CD14-positive monocyte (primary cell): ENCODE data around the gene PDZD7. TPM values are rescaled to one million over a fixed set of nuclear protein-coding genes. Genes with fewer than 3 reads are reported as not detected.
A peak's percentile ranks its signal among the peaks of the same experiment; 100 is the strongest.

Experiments
- DNase-seq, 3 donors: peaks; one replicate each; pipeline ENCODE4 v3.0.0-alpha.2; 2011 to 2022
- H2AFZ ChIP-seq: 2 replicates; pipeline ENCODE4 v1.6.0; 2012; ENCODE audit warnings: mild to moderate bottlenecking, low read depth, low read length, inconsistent platforms; ENCODE audit not compliant: insufficient read depth, poor library complexity, severe bottlenecking
- H3K27ac ChIP-seq, 2 donors: 1 replicate in 1 of 2; 2 replicates in 1 of 2; pipeline ENCODE4 v1.5.1; 2012 to 2013; ENCODE audit warnings: low read length in 2 of 2, control low read depth in 1 of 2, inconsistent platforms in 1 of 2, low read depth in 1 of 2, mild to moderate bottlenecking in 1 of 2
- H3K27me3 ChIP-seq, 2 donors: one replicate each; pipeline versions ENCODE4 v1.6.0 to v1.6.1; 2011 to 2013; ENCODE audit warnings: low read length in 2 of 2; ENCODE audit not compliant: control insufficient read depth in 2 of 2, insufficient read depth in 2 of 2
- H3K36me3 ChIP-seq, 2 donors: replicated peaks in 1 of 2; 1 replicate in 1 of 2; 2 replicates in 1 of 2; pipeline versions ENCODE4 v1.5.1 to v1.6.1; 2012 to 2013; ENCODE audit warnings: low read length in 2 of 2, control low read depth in 1 of 2, inconsistent platforms in 1 of 2, mild to moderate bottlenecking in 1 of 2; ENCODE audit not compliant: insufficient read depth in 2 of 2, control insufficient read depth in 1 of 2
- H3K4me1 ChIP-seq, 2 donors: 1 replicate in 1 of 2; 2 replicates in 1 of 2; pipeline versions ENCODE4 v1.5.1 to v1.6.1; 2012 to 2013; ENCODE audit warnings: low read length in 2 of 2, control low read depth in 1 of 2, inconsistent platforms in 1 of 2, mild to moderate bottlenecking in 1 of 2, moderate library complexity in 1 of 2; ENCODE audit not compliant: insufficient read depth in 2 of 2, control insufficient read depth in 1 of 2
- H3K4me2 ChIP-seq: replicated peaks from 2 replicates; pipeline ENCODE3; 2012; ENCODE audit warnings: low read length, moderate library complexity, mild to moderate bottlenecking; ENCODE audit not compliant: poor library complexity, severe bottlenecking; ENCODE audit errors: extremely low read depth
- H3K4me3 ChIP-seq, 3 experiments: fragments of 200-600 bp in 1 of 3; sonication (generic) in 1 of 3; replicated peaks in 1 of 3; 1 replicate in 2 of 3; 2 replicates in 1 of 3; pipeline ENCODE4 v1.5.1; 2011 to 2013; ENCODE audit warnings: low read length in 3 of 3, mild to moderate bottlenecking in 3 of 3, control low read depth in 2 of 3, low read depth in 2 of 3, inconsistent platforms in 1 of 3, moderate library complexity in 1 of 3
- H3K79me2 ChIP-seq: 2 replicates; pipeline ENCODE4 v1.6.0; 2012; ENCODE audit warnings: mild to moderate bottlenecking, control low read depth, inconsistent platforms, low read length, moderate library complexity; ENCODE audit not compliant: insufficient read depth
- H3K9ac ChIP-seq: 2 replicates; pipeline ENCODE4 v1.6.0; 2017; ENCODE audit warnings: low read length, mild to moderate bottlenecking; ENCODE audit not compliant: insufficient read depth, poor library complexity, severe bottlenecking
- H3K9me3 ChIP-seq, 2 donors: replicated peaks in 1 of 2; 1 replicate in 1 of 2; 2 replicates in 1 of 2; pipeline versions ENCODE4 v1.5.1 to v1.6.1; 2012 to 2013; ENCODE audit warnings: low read length in 2 of 2, control low read depth in 1 of 2; ENCODE audit not compliant: control insufficient read depth in 1 of 2, insufficient read depth in 1 of 2
- H4K20me1 ChIP-seq: 2 replicates; pipeline ENCODE4 v1.6.0; 2012; ENCODE audit warnings: mild to moderate bottlenecking, low read length, control low read depth, moderate library complexity; ENCODE audit not compliant: insufficient read depth
- H3K27ac Mint-ChIP-seq, 7 donors: one replicate each; pipeline ENCODE4 v1.8.0; 2020; ENCODE audit warnings: mild to moderate bottlenecking in 7 of 7, mixed read lengths in 7 of 7, moderate library complexity in 6 of 7, inconsistent platforms in 2 of 7
- H3K27me3 Mint-ChIP-seq, 3 donors: one replicate each; pipeline ENCODE4 v1.8.0; 2021 to 2022; ENCODE audit warnings: low read depth in 3 of 3, mild to moderate bottlenecking in 3 of 3, mixed read lengths in 3 of 3, moderate library complexity in 3 of 3, inconsistent platforms in 1 of 3
- H3K36me3 Mint-ChIP-seq, 2 donors: one replicate each; pipeline ENCODE4 v1.8.0; 2020; ENCODE audit warnings: mixed read lengths in 2 of 2, inconsistent platforms in 1 of 2, mild to moderate bottlenecking in 1 of 2
- H3K4me1 Mint-ChIP-seq: one replicate; pipeline ENCODE4 v1.8.0; 2020; ENCODE audit warnings: mild to moderate bottlenecking, mixed read lengths
- H3K4me3 Mint-ChIP-seq, 2 donors: one replicate each; pipeline ENCODE4 v1.8.0; 2020; ENCODE audit warnings: mild to moderate bottlenecking in 2 of 2, mixed read lengths in 2 of 2, moderate library complexity in 1 of 2
- H3K9me3 Mint-ChIP-seq, 7 donors: one replicate each; pipeline ENCODE4 v1.8.0; 2020 to 2022; ENCODE audit warnings: mixed read lengths in 7 of 7, mild to moderate bottlenecking in 6 of 7, moderate library complexity in 6 of 7, inconsistent platforms in 2 of 7
- WGBS: methylation state at CpG from one replicate; pipeline ENCODE4 v1.1.5; 2013; ENCODE audit warnings: missing lambda C conversion rate; ENCODE audit not compliant: insufficient coverage; 5-methylcytosine and 5-hydroxymethylcytosine counted together
- intact Hi-C, 2 donors: fragments of 100-400 bp; cut with micrococcal nuclease; formaldehyde crosslinking; loops; one replicate each; pipeline versions ENCODE4 v1.15.0 to v1.15.1; 2023
- polyA plus RNA-seq, 3 donors: library from polyadenylated mRNA; depleted of rRNA in 1 of 3; unstranded in 2 of 3; stranded (reverse) in 1 of 3; fragments of 300-500 nt in 2 of 3; fragments of >200 nt in 1 of 3; fragmentation: Illumina TruSeq in 2 of 3; gene quantifications; 1 replicate in 2 of 3; 2 replicates in 1 of 3; pipeline ENCODE4 v1.2.3, GENCODE V29; 2012 to 2021
- TF ChIP-seq, protein P1 (sequence below): fragments of 200-600 bp; IDR thresholded peaks from one replicate; pipeline ENCODE4 v1.8.0; 2022; ENCODE audit warnings: antibody characterized with exemption, mild to moderate bottlenecking

PDZD7 gene
- polyA plus RNA-seq, 3 donors = 0.73 TPM; not detected in 2

DNA sequence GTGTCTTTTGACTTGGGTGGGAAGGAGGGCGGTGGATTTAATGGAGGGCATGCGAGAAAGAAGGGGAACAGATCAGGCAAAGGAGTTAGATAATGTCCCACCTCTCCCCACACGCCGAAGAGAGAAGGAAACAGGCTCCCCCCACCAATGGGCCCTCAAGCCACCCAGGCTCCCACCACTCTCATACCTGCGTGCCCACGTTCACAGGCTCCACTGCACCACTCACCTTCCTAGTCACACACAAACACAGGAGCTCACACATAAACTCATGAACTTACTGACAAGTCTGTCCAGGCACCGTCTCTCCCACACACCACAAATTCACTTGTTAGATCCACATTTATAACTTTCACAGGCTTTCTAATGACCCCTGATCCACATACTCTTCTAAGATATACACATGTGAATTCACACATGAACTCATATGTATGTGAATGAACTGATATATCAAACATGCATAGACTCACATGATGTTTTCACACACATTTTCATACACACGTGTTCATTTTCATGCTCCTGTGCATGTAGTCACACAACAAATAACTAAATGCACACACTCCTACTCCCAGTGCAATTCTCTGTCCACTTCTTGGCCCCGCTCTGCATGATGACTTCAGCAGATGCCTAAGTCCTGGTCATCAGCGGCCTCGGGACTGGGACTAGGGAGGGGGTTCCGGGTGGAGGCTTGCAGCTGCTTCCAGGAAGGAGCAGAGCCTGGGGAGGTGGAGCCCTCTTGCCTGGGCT, 29.8 kb downstream of the PDZD7 start:
- intact Hi-C loops = no loop called here
- no peak overlapping the region for H3K27ac ChIP-seq

DNA sequence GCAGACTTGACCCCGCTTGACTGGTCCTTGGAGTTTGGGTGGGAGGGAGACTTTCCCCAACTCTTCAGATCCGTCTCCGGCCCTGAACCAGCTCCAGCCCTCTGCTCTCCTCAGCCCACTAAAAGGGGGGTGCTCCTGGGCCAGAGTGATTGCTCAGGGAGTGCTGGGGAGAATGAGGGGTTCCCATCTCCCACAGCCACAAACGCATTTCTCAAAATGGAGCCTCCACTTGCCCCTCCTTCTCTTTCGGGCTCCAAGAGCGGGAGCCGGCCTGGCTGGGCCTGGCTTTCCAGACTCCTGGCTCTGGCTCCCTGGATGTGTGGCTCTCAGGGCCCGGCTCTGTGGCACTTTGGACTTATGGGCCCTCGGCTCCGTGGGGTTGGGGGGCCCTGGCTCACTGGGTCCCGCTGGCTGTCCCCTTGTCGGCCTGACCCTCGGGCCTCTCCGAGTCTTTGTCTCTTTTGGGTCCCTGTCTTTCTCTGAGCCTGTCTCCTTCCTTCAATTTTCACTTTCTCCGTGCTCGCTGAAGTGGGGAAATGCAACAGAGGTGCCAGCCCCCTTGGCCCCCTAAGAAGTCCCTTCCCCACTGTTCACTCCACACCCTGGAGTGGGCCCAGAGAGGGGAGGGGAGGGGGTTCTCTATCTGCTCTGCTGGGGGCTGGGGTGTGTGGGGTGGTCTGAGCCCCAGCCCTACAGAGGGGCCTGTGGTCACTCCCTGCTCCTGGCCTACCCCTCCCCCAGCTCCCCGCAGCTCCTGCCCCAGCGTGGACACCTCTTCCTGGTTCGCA, 30.6 kb downstream of the PDZD7 start:
- H3K4me3 ChIP-seq = peak overlapping the region; percentile 58 to 92 (median 64)
- Mint-ChIP-seq H3K9me3 (no peaks in the 10 kb centered on the region), H3K36me3 (peaks cover 3 to 10% of the 10 kb centered on the region in 2 donors), H3K4me1 (peaks cover 39% of the 10 kb centered on the region), H3K27ac (peak overlapping the region in 5 of 7 donors; percentile 64 to 89 (median 68)), H3K27me3 (peaks cover 0 to 7% (median 4%) of the 10 kb centered on the region in 3 donors), H3K4me3 (peak overlapping the region; percentile 93 to 94)
- no peaks in the 10 kb centered on the region for H4K20me1 ChIP-seq
- H2AFZ ChIP-seq = peak overlapping the region; percentile 88
- TF ChIP-seq, protein P1, sequence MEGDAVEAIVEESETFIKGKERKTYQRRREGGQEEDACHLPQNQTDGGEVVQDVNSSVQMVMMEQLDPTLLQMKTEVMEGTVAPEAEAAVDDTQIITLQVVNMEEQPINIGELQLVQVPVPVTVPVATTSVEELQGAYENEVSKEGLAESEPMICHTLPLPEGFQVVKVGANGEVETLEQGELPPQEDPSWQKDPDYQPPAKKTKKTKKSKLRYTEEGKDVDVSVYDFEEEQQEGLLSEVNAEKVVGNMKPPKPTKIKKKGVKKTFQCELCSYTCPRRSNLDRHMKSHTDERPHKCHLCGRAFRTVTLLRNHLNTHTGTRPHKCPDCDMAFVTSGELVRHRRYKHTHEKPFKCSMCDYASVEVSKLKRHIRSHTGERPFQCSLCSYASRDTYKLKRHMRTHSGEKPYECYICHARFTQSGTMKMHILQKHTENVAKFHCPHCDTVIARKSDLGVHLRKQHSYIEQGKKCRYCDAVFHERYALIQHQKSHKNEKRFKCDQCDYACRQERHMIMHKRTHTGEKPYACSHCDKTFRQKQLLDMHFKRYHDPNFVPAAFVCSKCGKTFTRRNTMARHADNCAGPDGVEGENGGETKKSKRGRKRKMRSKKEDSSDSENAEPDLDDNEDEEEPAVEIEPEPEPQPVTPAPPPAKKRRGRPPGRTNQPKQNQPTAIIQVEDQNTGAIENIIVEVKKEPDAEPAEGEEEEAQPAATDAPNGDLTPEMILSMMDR = no peak
- peaks cover 35 to 52% of the 10 kb centered on the region in 2 donors for H3K4me1 ChIP-seq
- intact Hi-C loops = no loop called here
- WGBS = under 1% methylated on average over 11 of the region's 19 CpGs
- peak overlapping the region in 1 of 2 donors; percentile 45 for H3K27ac ChIP-seq
- no peaks in the 10 kb centered on the region for H3K27me3 ChIP-seq
- no peaks in the 10 kb centered on the region for H3K36me3 ChIP-seq
- H3K9me3 ChIP-seq = no peaks in the 10 kb centered on the region
- H3K4me2 ChIP-seq = peak overlapping the region; percentile 85
- H3K9ac ChIP-seq = peak overlapping the region; percentile 70
- no peak for DNase-seq
- peaks cover 5% of the 10 kb centered on the region for H3K79me2 ChIP-seq

More for the DNA sequence above, 29.8 kb downstream of the PDZD7 start:
- H3K79me2 ChIP-seq = peaks cover 5% of the 10 kb centered on the region
- peaks cover 3 to 6% of the 10 kb centered on the region in 2 donors for H3K36me3 ChIP-seq
- H3K9me3 ChIP-seq = no peaks in the 10 kb centered on the region
- peak overlapping the region in 1 of 3 experiments; percentile 92 for H3K4me3 ChIP-seq
- Mint-ChIP-seq H3K4me1 (peaks cover 37% of the 10 kb centered on the region), H3K27ac (peak overlapping the region in 2 of 7 donors; percentile 58 to 77), H3K4me3 (peak overlapping the region; percentile 93 to 94), H3K9me3 (no peaks in the 10 kb centered on the region), H3K36me3 (peaks cover 9 to 10% of the 10 kb centered on the region in 2 donors), H3K27me3 (peaks cover 0 to 7% (median 4%) of the 10 kb centered on the region in 3 donors)
- H3K9ac ChIP-seq = peak overlapping the region; percentile 70
- H3K27me3 ChIP-seq = no peaks in the 10 kb centered on the region
- peaks cover 35 to 51% of the 10 kb centered on the region in 2 donors for H3K4me1 ChIP-seq
- H2AFZ ChIP-seq = peak overlapping the region; percentile 88
- 14% methylated on average over 5 of the region's 12 CpGs for WGBS
- TF ChIP-seq, protein P1 = no peak
- peak overlapping the region; percentile 85 for H3K4me2 ChIP-seq
- no peaks in the 10 kb centered on the region for H4K20me1 ChIP-seq
- DNase-seq = no peak
